ENCODE results near the gene ATP8B1. TPM values are rescaled to one million over a fixed set of nuclear protein-coding genes. Genes with fewer than 3 reads are reported as not detected.

The ATP8B1 gene
- total and polyA plus RNA-seq, 2 of the 8 experiments (the other 6 are each of a cell fraction or from before 2014, with no cell fraction given), result 1.1 to 4.6 TPM

- Histone ChIP-seq H4K20me1 (replicated peaks in 1 of 2; ENCODE audit: control insufficient read depth in 1 of 2, insufficient read depth in 2 of 2, low read length in 2 of 2) (peaks cover 0 to 2% of the 10 kb centered on the region in 2 experiments), H3K36me3 (ENCODE audit: control insufficient read depth in 2 of 4, insufficient read depth in 4 of 4, low read length in 3 of 4) (no peaks in the 10 kb centered on the region), H2BK120ac (replicated peaks; ENCODE audit: low read depth, low read length) (no peak overlapping the region), H3K14ac (ENCODE audit: insufficient read length) (no peak overlapping the region), H4K5ac (ENCODE audit: insufficient read length, low read depth, low read length) (no peak overlapping the region), H3K4me1 (replicated peaks in 1 of 4; ENCODE audit: control insufficient read depth in 3 of 4, insufficient read depth in 4 of 4, low read length in 3 of 4) (peaks cover 0 to 5% (median 2%) of the 10 kb centered on the region in 4 experiments; a peak in 3 of 7 replicates), H3K18ac (ENCODE audit: extremely low read depth, low read length) (no peak overlapping the region), H3K27me3 (replicated peaks in 1 of 4; ENCODE audit: control insufficient read depth in 3 of 4, extremely low read depth in 1 of 4, insufficient read depth in 3 of 4, low read length in 3 of 4) (no peaks in the 10 kb centered on the region; a peak in 1 of 7 replicates), H2BK20ac (ENCODE audit: low read length) (no peak overlapping the region), H2BK15ac (ENCODE audit: low read length) (no peak overlapping the region), H3K23ac (ENCODE audit: insufficient read length) (no peak overlapping the region), H2AFZ (ENCODE audit: low read length) (no peak overlapping the region), H3K23me2 (ENCODE audit: low read depth, low read length) (no peaks in the 10 kb centered on the region), H2BK5ac (ENCODE audit: low read depth, low read length) (no peak overlapping the region), H3K9me3 (ENCODE audit: insufficient read depth in 2 of 2, low read depth in 1 of 2, low read length in 1 of 2) (no peaks in the 10 kb centered on the region), H3K4ac (replicated peaks; ENCODE audit: insufficient read length, low read depth, low read length) (no peak overlapping the region), H3K27ac (ENCODE audit: low read depth, low read length) (no peak overlapping the region), H3K4me3 (ENCODE audit: extremely low read depth in 1 of 4, insufficient read depth in 2 of 4, low read depth in 3 of 4, low read length in 4 of 4) (no peak overlapping the region), H4K8ac (ENCODE audit: extremely low read depth, insufficient read depth, low read length) (no peak overlapping the region), H3K9ac (replicated peaks in 1 of 4; ENCODE audit: extremely low read depth in 1 of 4, low read depth in 3 of 4, low read length in 3 of 4) (no peak overlapping the region), H3K79me2 (ENCODE audit: control insufficient read depth in 1 of 2, insufficient read depth in 2 of 2, low read length in 2 of 2) (no peaks in the 10 kb centered on the region), H3K79me1 (ENCODE audit: low read depth, low read length) (no peaks in the 10 kb centered on the region), H4K91ac (replicated peaks; ENCODE audit: insufficient read length, low read length) (no peak overlapping the region), H3K4me2 (ENCODE audit: insufficient read depth in 1 of 2, low read depth in 2 of 2, low read length in 2 of 2) (no peak overlapping the region), H2AK5ac (ENCODE audit: low read depth, low read length) (no peak overlapping the region), H3K56ac (replicated peaks; ENCODE audit: insufficient read length, low read depth, low read length) (no peak overlapping the region), H2BK12ac (ENCODE audit: low read depth, low read length) (no peak overlapping the region)
- POLR2A ChIA-PET (ENCODE audit: partially characterized antibody), result no interaction called here
- no peak for TF ChIP-seq CHD2 (IDR thresholded peaks at IDR 0.05; ENCODE audit: low read length)
- TF ChIP-seq ATF2 (IDR thresholded peaks at IDR 0.05; ENCODE audit: low read length), result no peak
- TF ChIP-seq HDAC2 (IDR thresholded peaks at IDR 0.05; ENCODE audit: borderline replicate concordance in 1 of 2, low read depth in 2 of 2, low read length in 2 of 2), result no peak
- TF ChIP-seq EGR1 (IDR thresholded peaks at IDR 0.05; ENCODE audit: borderline replicate concordance, low read depth, low read length), result no peak
- no peak for TF ChIP-seq ZNF274 (IDR thresholded peaks at IDR 0.05; ENCODE audit: borderline replicate concordance, extremely low read depth, low read length)
- no peak for TF ChIP-seq BRCA1 (IDR thresholded peaks at IDR 0.05; ENCODE audit: low read depth, low read length)
- TF ChIP-seq MAX (IDR thresholded peaks at IDR 0.05), result no peak
- TF ChIP-seq KDM5A (IDR thresholded peaks at IDR 0.05; ENCODE audit: low read length), result no peak
- TF ChIP-seq BACH1 (IDR thresholded peaks at IDR 0.05; ENCODE audit: low read length), result no peak
- TF ChIP-seq SAP30 (IDR thresholded peaks at IDR 0.05; ENCODE audit: insufficient read depth, insufficient replicate concordance, low read length), result no peak
- no peak for TF ChIP-seq PHF8 (conservative IDR thresholded peaks at IDR 0.05; ENCODE audit: low read depth, low read length)
- DNase-seq (ENCODE audit: low read depth in 1 of 2, low spot score in 2 of 2) (no peak), FAIRE-seq (no peak)
- CTCF ChIA-PET (ENCODE audit: partially characterized antibody), result interaction anchor here (1.2 kb wide), 1 partner anchor 12 kb away, joined by 3 read pairs; no protein-coding TSS in a partner anchor
- 80% methylated on average over 3 of the region's 3 CpGs; no CpG with 5 or more reads in 1 of the 2 experiments for WGBS, 2 experiments (ENCODE audit: extremely low coverage in 1 of 2, insufficient coverage in 1 of 2, insufficient read length in 1 of 2, insufficient replicate concordance in 2 of 2, low coverage in 1 of 2, low lambda C conversion rate in 2 of 2, missing lambda C conversion rate in 1 of 2)
These were observed 31.5 kb downstream of the ATP8B1 start for GRCh38 chr18:57771626-57772025.

All from H1 (cell line).